Fibroblast of skin of scalp (primary cell): ENCODE measurements around the gene MYO16.
A peak's percentile ranks its signal among the peaks of the same experiment; 100 is the strongest.
"Not testable (repeated sequence)": the region's sequence is repeated elsewhere in the genome, so short reads cannot be mapped to it uniquely, and the experiment has no call there.

Experiments used
- DNase-seq: peaks from one replicate; pipeline ENCODE4 v3.0.0-alpha.2; 2013

MYO16 gene

DNA sequence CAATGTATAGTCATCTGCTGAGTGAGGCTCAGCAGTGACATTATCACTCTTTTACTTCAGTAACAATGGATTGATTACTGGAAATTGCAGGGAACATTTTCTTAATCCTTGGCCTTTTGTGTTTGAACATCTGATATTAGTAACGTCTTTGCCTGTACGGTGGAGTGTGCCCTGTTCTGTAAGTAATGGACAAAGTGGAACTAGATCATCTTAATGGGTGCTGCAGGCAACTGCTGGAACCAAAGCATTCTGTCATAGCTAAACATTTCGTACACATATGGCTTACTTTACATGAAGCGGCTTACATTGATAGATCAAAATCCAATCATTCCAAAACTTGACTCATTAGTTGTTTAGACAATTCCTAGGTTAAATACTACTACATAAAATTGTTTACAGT, 114.1 kb downstream of the MYO16 start:
- no peak for DNase-seq

DNA sequence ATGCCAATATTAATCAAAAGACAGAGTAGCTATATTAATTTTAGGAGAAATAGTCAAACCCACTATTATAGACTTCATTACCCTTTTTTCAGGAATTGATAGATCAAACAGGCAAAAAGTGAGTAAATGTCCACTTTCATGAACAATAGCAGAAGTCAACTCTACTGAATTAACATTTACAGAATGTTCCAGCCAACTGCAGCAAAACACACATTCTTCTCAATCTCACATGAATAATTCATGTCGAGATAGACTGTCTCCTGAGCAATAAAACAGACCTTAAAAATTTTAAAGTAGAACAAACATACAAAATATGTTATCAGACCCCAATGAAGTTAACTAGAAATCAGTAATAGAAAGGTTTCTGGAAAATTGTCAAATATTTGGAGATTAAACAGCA, 118.4 kb downstream of the MYO16 start:
- DNase-seq = no peak

DNA sequence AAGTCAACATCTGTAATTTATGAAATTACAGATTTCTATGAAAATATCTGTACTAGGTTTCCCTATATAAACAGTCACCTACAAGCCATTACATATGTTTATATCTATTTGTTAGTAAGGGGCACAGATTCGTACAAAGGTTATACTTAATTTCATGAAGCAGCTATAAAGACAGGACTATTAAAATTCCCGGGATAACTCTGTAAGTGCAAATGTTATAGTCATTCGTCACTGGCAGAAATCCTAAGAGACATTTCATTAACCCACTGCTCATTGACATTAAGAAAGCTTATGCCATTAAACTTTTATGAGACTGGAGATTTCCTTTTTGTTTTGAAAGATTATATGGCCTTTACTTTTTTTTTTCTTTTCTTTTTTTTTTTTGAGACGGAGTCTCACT, 122.9 kb downstream of the MYO16 start:
- no peak for DNase-seq

DNA sequence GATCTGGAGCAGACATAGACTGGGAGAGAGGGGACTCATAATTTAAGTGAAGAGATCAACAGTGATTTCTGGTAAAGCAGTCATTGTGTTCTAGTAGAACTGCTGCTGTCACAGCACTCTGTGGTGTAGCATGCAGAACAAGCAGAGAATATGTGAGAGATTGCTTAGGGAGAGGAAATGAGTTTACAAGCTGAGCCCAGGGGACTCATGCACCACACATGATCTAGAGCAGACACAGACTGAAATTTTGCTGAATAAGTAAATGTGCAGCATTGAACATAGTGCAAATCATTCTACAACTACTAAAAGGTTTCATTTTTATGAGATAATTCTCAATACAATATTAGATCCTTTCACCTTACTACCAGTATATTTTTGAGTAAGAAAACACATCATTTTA, 125.7 kb downstream of the MYO16 start:
- DNase-seq = no peak

DNA sequence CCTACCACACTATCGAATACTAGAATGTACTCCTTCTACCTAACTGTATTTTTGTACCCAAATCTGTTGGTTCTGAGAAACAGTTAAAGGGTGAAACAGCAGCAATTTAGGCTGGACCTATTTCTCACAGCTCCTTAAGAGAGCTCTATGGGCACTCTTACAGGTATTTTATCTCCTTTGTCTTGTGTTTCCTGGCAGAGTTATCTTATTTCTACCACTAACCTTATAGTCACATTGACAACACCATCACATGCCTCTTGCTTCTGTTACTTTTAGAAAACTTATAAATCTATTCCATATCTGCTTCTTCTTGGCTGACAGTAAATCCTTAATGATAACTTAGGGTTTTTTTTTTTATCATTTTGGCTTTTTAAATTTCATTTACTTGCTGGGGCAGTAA, 130.7 kb downstream of the MYO16 start:
- DNase-seq = no peak

DNA sequence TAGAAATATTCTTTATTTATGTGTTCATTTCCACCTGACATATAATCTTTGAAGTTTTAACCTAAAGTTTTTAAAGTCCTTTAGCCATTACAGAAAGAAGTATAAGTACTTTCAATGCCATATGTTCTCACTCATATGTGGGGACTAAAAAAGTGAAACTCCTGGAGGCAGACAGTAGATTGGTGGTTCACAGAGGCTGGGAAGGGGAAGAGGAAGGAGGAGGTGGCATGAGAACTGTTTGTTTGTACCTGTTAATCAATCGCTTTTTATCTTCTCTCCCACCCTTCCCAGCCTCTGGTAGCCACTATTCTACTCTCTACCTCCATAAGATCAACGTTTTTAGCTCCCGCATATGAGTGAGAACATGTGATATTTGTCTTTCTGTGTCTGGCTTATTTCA, 131.1 kb downstream of the MYO16 start:
- DNase-seq = no peak

DNA sequence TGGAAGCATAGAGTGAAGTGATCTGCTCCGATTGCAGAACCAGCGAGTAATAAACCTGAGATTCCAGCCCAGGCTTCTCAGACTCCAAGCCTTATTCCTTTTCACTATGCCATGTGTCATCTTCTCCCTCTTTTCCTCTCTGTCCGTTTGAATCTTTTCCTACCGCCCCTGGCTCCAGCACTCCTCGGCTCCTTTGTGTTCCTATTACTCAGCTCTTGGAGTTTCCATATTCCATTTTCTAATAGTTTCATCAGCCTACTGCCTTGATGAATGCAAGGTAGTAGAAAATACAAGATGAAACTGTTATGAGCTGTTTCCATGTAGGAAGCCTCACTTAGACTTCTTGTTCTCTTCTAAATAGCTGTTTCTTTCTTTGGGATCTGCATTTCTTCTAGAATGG, 138.6 kb downstream of the MYO16 start:
- no peak for DNase-seq

DNA sequence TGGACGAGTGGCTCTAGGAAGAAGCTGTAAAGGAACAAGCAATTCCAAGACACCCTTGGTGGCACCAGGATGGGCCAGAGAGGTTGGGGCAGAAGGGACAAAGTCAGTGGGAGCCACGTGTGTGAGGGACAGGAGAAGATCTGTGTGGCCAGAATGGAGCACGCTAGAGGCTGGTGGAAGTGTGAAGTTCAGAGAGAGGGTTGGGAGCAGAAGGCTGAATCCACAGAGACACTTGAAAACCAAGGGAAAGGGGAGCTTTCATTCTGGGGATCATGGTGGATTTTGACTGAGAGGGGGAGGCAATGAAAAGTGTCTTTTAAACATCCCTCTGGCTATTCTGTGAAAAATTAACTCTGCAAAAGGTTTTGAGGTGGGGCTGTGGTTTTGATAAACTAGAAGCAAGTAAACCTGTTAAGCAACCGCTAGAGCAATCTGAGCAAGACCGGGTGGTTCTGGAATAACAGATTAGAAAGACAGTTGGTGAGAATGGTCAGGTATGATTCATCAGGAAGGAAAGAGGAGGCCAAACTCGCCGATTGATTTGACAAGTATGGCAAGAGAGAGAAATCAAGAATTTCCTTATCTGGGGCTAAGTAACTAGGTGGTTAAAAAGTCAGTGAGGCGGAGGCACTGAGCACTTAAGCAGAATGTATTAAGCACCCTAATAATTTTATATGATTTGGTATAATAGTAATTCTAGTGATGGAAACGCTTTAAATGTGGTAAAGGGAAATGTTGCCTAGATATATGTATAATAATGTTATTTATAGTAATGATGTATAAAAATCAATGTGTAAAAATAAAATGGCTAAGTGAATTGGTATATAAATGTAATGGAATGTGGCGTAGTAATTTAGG, 140.0 kb downstream of the MYO16 start:
- DNase-seq = no peak

DNA sequence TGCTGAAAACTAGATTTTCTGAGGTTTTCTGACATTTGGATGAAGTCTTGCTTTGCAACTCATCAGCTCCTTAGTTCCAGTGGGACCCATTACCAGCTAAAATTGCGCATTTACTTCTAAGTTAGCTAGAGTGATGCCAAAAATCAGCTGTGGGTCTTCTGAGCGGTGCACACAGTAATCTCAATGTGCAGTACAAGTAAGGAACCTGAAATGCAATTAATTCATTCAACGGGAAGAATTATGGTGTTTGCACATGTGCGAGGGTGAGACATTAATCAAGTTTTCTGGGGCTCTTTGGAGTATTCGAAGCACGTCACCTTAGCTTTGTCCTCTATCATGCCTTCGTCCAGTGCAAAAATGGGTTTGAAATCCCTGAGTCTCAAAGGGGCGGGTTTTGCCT, 146.2 kb downstream of the MYO16 start:
- DNase-seq = no peak

DNA sequence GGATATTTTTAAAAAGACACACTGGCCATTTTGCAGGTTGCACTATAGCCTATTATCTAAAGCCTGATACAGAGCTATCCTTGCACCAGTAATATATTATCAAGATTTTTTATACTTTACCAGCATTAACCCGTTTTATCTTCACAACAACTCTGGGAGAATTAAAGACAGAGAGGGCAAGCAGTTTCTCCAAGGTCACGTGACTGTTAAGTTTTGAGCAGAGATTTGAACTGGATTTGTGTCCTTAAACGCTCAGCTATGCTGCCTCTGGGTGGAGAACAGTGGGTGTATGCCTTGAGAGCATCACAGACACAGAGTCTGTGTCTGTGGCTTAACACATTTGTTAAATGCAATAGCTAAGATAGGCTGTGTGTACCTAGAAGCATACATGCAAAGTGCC, 147.2 kb downstream of the MYO16 start:
- DNase-seq = no peak

DNA sequence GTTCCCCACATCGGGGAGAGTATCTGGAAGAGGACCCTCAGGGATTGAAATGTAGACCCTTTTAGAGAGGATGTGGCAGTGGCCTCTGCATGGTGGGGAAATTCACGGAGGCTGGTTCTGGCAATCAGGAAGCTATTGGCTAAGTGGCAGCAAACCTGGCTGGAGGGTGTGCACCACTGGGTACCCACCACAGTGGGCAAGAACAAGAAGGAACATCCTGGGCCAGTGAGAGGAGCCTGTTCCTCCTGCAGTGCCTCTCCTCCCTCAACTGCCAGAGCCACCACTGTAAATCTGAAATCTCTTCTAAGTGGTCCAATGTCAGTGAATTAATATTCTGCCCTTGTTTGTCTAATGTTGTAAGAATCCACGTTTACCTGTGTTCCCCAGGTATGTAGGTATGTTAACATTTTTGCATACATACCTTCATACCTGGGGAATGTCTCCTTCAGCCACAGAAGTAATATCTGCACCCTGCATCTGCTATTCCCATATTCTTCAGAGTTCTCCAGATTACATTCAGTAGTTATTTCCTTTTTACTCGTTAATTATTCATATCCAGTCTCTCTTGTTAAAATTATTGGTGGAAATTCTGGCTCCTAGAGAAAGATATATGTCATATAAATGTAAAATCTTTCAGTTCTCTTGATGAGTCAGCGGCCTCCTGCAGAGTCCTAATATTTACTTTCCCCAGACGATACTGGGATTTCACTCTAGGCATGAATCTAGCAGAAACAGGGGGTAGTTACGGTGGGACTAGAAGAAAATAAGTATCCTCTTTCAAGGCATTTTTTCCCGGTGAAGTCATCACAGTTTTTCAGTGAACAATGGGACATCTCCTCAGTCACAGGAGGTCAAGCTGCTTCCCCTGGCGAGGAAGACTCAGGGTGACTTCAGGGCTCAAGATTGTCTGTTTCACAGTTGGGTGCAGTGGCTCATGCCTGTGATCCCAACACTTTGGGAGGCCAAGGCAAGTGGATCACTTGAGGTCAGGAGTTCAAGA, 148.3 kb downstream of the MYO16 start:
- DNase-seq = peak; percentile 95

DNA sequence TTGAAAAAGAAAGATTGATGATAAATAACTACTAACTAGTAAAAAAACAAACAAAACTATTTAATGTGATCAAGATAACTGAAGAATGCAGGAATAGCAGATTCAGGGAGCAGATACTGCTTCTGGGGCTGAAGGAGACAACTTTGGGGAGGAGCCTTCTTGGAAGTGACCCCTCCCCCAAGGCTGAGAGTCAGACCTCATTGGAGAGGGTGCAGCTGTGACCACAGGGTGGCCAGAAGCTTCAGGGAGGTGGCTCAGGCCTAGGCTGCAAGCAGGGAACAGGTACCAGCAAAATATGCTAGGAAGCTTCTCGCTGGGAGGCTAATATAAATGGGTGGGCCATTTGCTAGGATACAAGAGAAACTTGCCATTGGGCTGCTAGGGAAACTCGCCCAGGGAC, 149.9 kb downstream of the MYO16 start:
- DNase-seq = no peak

DNA sequence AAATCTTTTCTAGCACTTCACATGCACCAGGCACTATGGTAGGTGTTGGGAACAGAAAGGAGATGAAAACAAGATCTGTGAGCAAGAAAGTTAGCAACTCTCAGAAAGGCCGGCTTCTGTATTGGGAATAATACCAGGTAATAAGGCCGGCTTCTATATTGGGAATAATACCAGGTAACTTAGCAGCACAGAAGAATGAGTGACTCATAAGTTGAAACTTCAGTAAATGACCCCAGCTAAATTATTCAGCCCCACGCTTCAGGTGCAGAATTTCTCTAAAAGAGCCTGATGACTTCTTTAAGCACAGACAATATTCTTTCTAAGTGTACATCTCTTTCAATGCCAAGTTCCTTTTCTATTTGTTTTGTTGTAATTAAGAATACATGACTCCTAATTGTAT, 151.3 kb downstream of the MYO16 start:
- no peak for DNase-seq

DNA sequence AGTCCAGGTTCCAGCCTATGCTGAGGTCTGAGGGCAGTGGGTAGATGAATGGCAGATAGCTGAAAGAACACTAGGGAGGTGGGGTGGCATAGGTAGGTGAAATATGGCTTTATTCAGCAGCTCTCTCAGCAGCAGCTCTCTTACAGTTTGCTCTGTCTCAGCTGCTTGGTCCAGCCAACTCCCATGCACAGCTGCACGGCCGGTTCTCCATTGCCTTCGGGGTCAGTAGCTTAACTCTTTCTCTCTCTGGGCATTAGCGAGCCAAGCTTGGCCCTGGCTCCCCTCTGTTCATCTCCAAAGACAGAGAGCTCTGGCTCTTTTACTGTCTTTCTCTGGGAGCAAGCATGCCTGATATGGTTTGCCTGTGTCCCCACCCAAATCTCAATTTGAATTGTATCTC, 151.9 kb downstream of the MYO16 start:
- no peak for DNase-seq

DNA sequence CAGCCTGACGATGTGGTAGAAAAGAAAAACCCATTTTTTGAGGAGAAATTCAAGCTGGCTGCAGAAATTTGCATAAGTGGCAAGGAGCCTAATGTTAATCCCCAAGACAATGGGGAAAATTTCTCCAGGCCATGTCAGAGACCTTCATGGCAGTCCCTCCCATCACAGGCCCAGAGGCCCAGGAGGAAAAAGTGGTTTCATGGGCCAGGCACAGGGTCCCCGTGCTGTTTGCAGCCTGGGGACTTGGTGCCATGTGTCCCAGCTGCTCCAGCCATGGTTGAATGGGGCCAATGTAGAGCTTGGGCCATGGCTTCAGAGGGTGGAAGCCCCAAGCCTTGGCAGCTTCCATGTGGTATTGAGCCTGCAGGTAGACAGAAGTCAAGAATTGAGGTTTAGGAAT, 153.1 kb downstream of the MYO16 start:
- not testable (repeated sequence) for DNase-seq

DNA sequence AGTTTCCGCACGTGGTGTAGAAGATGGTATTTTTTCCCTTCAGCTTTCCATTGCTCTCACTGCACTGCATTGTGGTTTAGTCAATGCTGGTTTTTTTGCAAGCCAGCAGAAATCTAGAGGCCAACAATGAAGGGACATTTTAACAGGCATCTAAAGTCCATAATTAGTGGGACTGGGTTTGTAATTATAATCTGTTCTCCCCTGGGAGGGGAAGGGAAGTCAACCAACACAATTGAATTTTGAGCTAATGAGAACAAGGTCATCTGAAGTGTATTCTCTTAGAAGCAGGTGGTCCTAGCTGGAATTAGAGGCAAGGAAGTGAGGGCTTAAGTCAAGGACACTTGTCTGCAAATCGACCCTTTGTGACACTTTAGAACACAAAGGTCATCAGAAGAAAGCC, 156.4 kb downstream of the MYO16 start:
- no peak for DNase-seq

DNA sequence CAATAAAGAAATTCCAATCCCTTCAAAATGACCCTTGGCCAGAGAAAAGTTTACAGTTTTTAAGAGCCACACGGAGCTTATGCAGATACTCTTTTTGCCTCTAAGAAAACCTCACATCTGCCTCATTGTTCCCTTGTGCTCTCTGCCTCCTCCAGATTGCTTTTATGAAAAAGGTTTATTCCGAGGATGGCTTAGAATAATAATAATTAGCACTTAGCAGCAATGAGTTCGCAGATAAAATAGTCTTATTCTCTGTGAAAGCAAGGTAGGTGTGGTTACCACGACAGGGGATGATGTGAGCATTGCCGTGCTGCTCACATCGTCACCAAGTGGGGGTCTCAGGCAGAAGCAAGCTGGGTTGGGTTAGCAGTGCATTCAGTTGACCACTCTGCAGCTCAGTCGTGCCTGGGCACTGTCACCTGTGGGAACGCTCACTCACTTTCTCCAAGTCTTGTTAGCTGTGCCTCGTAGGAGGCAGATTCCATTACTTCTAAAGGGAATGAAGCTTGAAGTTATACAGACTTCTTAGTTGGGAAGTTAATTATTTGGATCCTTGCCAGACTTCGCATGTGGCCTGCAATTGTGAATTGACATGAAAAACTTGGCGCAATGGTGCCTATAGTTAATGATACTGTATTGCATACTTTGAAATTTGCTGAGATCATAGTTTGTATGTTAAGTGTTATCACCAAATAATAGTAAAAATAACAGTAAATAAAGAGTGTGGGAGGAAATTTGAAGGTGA, 157.2 kb downstream of the MYO16 start:
- no peak for DNase-seq

DNA sequence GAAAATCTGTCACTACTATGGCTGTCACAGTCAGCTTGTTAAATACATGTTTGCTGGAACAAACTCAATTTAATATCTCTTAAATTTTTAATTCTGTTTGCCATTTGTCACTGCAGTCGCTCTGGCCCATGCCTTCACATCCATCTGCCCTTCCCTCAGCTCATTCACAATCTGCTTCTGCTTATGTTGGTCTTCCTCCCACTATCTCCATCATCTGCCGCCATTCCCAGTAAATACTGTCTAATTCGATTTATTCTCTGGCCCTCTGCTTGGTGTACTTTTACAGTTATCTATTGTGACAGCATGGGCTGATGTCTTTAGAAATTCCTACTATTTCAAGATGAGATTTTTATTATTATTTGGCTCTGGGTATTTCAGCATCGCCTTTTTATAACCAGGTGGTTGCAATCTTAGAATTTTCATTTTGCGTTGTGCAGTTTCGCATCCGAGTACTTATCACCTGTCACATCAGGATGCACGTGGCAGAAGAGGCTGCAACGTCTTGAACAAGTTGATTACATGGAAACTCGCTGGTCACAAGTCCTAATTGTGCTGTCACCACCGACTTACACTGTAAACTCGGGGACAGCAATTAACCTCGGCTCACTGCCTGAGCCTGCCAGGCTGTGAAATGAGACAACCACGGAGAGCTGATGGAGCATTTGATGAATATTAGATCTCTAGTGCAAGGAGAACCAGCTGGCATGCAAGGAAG, 158.4 kb downstream of the MYO16 start:
- no peak for DNase-seq

DNA sequence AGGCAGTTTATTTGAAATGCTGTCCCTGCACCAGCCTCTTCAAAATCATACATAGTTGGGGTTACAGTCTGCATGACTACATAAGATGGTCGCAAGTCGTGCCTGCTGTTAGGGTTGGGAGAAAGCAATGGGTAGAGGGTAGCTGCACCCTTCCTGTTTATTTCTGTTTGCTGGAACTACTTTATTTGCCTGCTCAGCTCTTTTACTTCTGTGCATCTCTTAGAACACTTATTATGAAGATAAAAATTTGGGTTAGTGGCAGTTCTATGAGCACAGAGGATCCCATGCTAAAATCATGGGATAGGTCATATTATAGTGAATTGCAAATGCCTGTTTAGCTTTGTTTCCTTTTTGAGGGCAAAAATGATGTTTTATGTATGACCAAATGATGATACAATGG, 160.1 kb downstream of the MYO16 start:
- DNase-seq = no peak

DNA sequence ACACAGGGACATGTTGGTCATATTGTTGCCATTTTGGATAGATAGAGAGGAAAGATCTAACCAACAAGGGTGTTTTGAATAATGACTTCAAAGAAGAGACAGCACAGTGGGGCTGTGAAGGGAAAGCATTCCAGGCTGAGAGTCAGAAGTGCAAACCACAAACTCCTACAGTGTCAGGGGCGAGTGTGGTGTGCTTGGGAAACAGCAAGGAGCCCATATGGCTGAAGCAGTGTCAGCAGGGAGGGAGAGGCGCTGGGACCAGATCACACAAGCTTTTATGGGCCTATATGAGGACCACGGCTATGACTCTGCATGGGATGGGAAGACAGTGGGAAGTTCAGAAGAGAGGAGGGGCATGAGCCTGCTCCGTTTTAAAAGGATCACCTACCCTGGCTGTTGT, 166.4 kb downstream of the MYO16 start:
- peak; percentile 31 for DNase-seq

DNA sequence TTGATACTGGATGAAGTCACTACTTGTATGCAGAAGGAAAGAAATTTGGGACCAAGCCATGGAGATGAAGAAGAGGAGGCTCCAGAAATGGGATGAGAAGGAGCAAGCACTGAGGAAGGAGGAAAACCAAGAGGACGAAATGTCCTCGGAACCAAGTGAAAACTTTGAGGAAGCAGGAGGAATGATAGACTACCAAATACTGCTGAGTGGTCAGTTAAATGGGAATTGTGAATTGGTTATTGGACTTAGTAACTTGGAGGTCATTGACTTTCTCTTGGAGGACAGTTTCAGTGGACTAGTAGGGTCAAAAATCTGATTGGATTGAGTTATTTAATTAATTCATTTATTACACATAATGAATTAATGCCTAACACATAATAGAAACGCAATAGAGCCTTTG, 167.9 kb downstream of the MYO16 start:
- DNase-seq = no peak

DNA sequence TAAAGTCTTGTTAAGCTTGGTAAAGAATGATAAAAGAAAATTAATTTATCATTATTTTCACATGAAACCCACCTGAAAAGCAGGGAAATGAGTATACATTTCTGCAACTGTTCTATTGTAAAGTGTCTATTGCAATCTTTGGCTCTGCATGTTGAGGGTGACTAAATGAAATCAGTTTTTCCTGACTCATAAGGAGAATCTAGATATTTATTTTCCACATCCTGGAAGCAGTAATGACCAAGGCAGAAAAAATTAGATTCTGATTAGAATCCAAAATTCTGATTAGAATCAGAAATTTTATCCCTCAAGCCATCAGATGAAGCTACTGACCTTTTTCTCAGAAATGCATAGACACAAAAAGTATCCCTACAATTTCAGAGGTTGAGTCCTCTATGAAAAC, 178.4 kb downstream of the MYO16 start:
- DNase-seq = peak; percentile 11
